Measurements from ENCODE around the gene RHCE.
"Not testable (repeated sequence)": the region's sequence is repeated elsewhere in the genome, so short reads cannot be mapped to it uniquely, and the experiment has no call there.

Gene RHCE

GRCh38 chr1:25371757-25372156, 48.9 kb downstream of the RHCE start:
- H3K9me3 ChIP-seq (ENCODE audit: control insufficient read depth, low read length); H3K27me3 ChIP-seq (ENCODE audit: control insufficient read depth, insufficient read depth, low read length, poor library complexity, severe bottlenecking); H3K4me3 ChIP-seq (ENCODE audit: insufficient read depth, low read depth, low read length); H3K27ac ChIP-seq (ENCODE audit: insufficient read depth, low read depth, low read length, poor library complexity, severe bottlenecking); H3K36me3 ChIP-seq (ENCODE audit: control insufficient read depth, insufficient read depth, low read length); H3K4me1 ChIP-seq (ENCODE audit: control insufficient read depth, insufficient read depth, low read length): not testable (repeated sequence)
- 90 to 94% methylated on average over 7 of the region's 7 CpGs for WGBS, 2 experiments

- not testable (repeated sequence) for H3K27me3 ChIP-seq (ENCODE audit: control insufficient read depth, insufficient read depth, low read length, poor library complexity, severe bottlenecking); H3K9me3 ChIP-seq (ENCODE audit: control insufficient read depth, low read length); H3K4me3 ChIP-seq (ENCODE audit: insufficient read depth, low read depth, low read length); H3K36me3 ChIP-seq (ENCODE audit: control insufficient read depth, insufficient read depth, low read length); H3K4me1 ChIP-seq (ENCODE audit: control insufficient read depth, insufficient read depth, low read length); H3K27ac ChIP-seq (ENCODE audit: insufficient read depth, low read depth, low read length, poor library complexity, severe bottlenecking)
- WGBS, 2 experiments, result 93% methylated on average over 12 of the region's 12 CpGs
Observed at GRCh38 chr1:25369691-25370271, 50.8 kb downstream of the RHCE start.

GRCh38 chr1:25369241-25369640, 51.4 kb downstream of the RHCE start:
- 89% methylated on average over 4 of the region's 4 CpGs for WGBS, 2 experiments
- no peaks in the 10 kb centered on the region for H3K36me3 ChIP-seq (ENCODE audit: control insufficient read depth, insufficient read depth, low read length)
- H3K27me3 ChIP-seq (ENCODE audit: control insufficient read depth, insufficient read depth, low read length, poor library complexity, severe bottlenecking), result no peaks in the 10 kb centered on the region
- no peak overlapping the region for H3K4me3 ChIP-seq (ENCODE audit: insufficient read depth, low read depth, low read length)
- H3K27ac ChIP-seq (ENCODE audit: insufficient read depth, low read depth, low read length, poor library complexity, severe bottlenecking), result no peak overlapping the region
- H3K4me1 ChIP-seq (ENCODE audit: control insufficient read depth, insufficient read depth, low read length), result no peaks in the 10 kb centered on the region
- H3K9me3 ChIP-seq (ENCODE audit: control insufficient read depth, low read length), result no peaks in the 10 kb centered on the region

DNA sequence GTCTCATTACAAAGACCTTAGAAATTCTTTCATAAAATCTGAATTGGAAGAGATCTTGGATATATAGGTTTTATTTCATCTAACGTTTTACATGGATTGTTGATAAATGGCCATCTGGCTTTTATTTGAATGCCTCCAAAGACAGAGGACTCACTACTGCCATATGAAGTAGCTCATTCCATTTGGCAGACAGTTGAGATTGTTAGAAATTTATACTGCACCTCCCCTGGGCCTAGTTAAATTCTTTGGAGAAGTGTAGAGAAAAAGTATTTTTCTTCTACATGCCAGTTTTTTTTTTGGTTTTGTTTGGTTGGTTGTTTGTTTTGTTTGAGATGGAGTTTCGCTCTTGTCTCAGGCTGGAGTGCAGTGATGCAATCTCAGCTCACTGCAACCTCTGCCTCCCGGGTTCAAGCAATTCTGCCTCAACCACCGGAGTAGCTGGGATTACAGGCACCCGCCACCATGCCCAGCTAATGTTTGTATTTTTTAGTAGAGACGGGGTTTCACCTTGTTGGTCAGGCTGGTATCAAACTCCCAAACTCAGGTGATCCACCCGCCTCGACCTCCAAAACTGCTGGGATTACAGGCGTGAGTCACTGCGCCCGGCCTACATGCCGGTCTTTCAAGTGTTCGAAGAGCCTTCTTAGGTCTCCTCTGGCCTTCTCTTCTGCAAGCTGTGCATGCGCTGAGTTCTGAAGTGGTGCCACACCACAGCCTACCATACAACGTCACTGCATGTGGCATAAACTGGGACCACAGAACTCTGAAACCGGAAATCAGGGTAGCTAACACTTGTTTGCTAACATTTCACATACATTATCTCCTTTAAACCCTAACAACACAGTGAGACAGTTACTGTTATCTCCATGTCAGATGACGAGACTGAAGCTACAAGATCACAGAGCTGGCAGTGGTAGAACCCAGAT, 57.7 kb downstream of the RHCE start:
- no CpG with 5 or more reads among the region's 17 CpGs for WGBS, 2 experiments
- H3K36me3 ChIP-seq (ENCODE audit: control insufficient read depth, insufficient read depth, low read length); H3K4me3 ChIP-seq (ENCODE audit: insufficient read depth, low read depth, low read length): not testable (repeated sequence)

DNA sequence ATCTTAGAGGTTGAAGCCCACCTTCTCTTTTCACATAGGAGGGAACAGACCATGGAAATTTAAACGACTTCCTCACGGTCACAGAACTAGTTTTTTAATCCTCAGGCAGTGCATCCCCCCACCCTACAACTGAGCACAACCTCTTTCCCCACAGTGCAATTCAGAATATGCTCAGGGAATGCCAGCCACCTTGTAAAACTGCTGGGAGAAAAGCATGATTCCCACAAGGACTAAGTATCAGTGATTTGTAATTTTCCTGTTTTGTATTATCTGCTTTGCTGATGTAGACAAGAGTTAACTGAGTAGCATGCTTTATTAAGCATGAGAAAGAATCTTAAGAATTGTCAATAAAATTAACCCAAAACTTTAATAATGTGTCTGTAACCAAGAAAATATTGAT, 58.7 kb downstream of the RHCE start:
- Histone ChIP-seq H3K36me3 (ENCODE audit: control insufficient read depth, insufficient read depth, low read length) (peaks cover 5% of the 10 kb centered on the region), H3K4me3 (ENCODE audit: insufficient read depth, low read depth, low read length) (no peak overlapping the region), H3K27me3 (ENCODE audit: control insufficient read depth, insufficient read depth, low read length, poor library complexity, severe bottlenecking) (no peaks in the 10 kb centered on the region), H3K27ac (ENCODE audit: insufficient read depth, low read depth, low read length, poor library complexity, severe bottlenecking) (no peak overlapping the region), H3K9me3 (ENCODE audit: control insufficient read depth, low read length) (no peaks in the 10 kb centered on the region), H3K4me1 (ENCODE audit: control insufficient read depth, insufficient read depth, low read length) (no peaks in the 10 kb centered on the region)
- WGBS, 2 experiments, result 80 to 85% methylated on average over 2 of the region's 2 CpGs

More for the DNA sequence above, 57.7 kb downstream of the RHCE start:
- H3K4me1 ChIP-seq (ENCODE audit: control insufficient read depth, insufficient read depth, low read length); H3K9me3 ChIP-seq (ENCODE audit: control insufficient read depth, low read length); H3K27me3 ChIP-seq (ENCODE audit: control insufficient read depth, insufficient read depth, low read length, poor library complexity, severe bottlenecking); H3K27ac ChIP-seq (ENCODE audit: insufficient read depth, low read depth, low read length, poor library complexity, severe bottlenecking): not testable (repeated sequence)

GRCh38 chr1:25360596-25361581, 59.7 kb downstream of the RHCE start:
- 87% methylated on average over 5 to 6 of the region's 7 CpGs for WGBS, 2 experiments
- Histone ChIP-seq H3K4me3 (ENCODE audit: insufficient read depth, low read depth, low read length) (no peak overlapping the region), H3K27me3 (ENCODE audit: control insufficient read depth, insufficient read depth, low read length, poor library complexity, severe bottlenecking) (no peaks in the 10 kb centered on the region), H3K4me1 (ENCODE audit: control insufficient read depth, insufficient read depth, low read length) (no peaks in the 10 kb centered on the region), H3K27ac (ENCODE audit: insufficient read depth, low read depth, low read length, poor library complexity, severe bottlenecking) (no peak overlapping the region), H3K9me3 (ENCODE audit: control insufficient read depth, low read length) (no peaks in the 10 kb centered on the region), H3K36me3 (ENCODE audit: control insufficient read depth, insufficient read depth, low read length) (peaks cover 10% of the 10 kb centered on the region)

DNA sequence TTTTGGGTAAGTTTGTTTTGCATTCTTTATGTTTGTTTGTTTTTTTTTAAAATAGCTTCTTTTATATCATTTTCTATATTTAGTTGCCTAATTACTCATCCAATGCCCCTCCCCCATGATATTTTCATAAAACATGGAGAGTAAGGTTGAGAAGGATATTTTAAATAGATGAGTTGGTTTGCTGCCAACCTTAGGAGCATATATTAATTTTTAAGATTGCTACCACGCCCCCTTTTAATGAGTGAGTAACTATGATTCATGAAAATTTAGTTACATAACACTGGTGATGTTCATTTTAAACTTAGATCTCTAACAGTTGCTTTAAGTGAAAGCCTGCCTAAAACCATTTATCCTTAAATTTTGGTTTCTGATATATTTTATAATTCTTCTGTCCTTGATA, 63.8 kb downstream of the RHCE start:
- 100% methylated on average over 1 of the region's 1 CpG for WGBS, 2 experiments
- Histone ChIP-seq H3K9me3 (ENCODE audit: control insufficient read depth, low read length) (no peaks in the 10 kb centered on the region), H3K36me3 (ENCODE audit: control insufficient read depth, insufficient read depth, low read length) (peaks cover 14% of the 10 kb centered on the region), H3K27ac (ENCODE audit: insufficient read depth, low read depth, low read length, poor library complexity, severe bottlenecking) (no peak overlapping the region), H3K4me3 (ENCODE audit: insufficient read depth, low read depth, low read length) (no peak overlapping the region), H3K4me1 (ENCODE audit: control insufficient read depth, insufficient read depth, low read length) (no peaks in the 10 kb centered on the region), H3K27me3 (ENCODE audit: control insufficient read depth, insufficient read depth, low read length, poor library complexity, severe bottlenecking) (no peaks in the 10 kb centered on the region)

- H3K9me3 ChIP-seq (ENCODE audit: control insufficient read depth, low read length), result no peaks in the 10 kb centered on the region
- no peaks in the 10 kb centered on the region for H3K4me1 ChIP-seq (ENCODE audit: control insufficient read depth, insufficient read depth, low read length)
- H3K4me3 ChIP-seq (ENCODE audit: insufficient read depth, low read depth, low read length), result no peak overlapping the region
- no peak overlapping the region for H3K27ac ChIP-seq (ENCODE audit: insufficient read depth, low read depth, low read length, poor library complexity, severe bottlenecking)
- H3K36me3 ChIP-seq (ENCODE audit: control insufficient read depth, insufficient read depth, low read length), result peaks cover 11% of the 10 kb centered on the region
- H3K27me3 ChIP-seq (ENCODE audit: control insufficient read depth, insufficient read depth, low read length, poor library complexity, severe bottlenecking), result no peaks in the 10 kb centered on the region
Observed at GRCh38 chr1:25356441-25356840, 64.2 kb downstream of the RHCE start.

DNA sequence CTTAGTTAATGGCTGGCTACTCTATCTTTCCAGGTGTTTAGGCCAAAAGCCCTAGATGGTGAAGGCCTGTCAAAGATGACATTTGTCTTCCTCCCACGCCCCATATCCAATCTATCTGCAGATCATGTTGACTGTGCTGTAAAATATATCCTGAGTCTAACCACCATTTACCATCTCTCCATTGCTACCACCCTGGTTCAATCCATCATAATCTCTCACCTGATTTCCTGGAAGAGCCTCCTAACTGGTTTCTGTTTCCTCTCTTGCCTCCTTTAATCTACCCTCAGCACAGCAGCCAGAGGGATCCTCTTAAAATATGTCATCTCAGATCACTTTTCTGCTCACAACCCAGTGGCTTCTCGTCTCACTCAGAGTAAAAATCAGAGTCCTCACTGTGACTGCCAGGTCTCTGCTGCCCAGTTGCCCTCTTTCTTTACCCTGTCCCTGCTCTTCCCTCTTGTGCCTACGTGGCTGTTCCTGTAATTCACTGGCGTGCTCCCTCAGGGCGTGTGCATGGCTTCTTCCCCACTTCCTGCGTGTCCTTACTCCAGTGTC, 64.7 kb downstream of the RHCE start:
- Histone ChIP-seq H3K4me3 (ENCODE audit: insufficient read depth, low read depth, low read length) (no peak overlapping the region), H3K4me1 (ENCODE audit: control insufficient read depth, insufficient read depth, low read length) (no peaks in the 10 kb centered on the region), H3K9me3 (ENCODE audit: control insufficient read depth, low read length) (no peaks in the 10 kb centered on the region), H3K27ac (ENCODE audit: insufficient read depth, low read depth, low read length, poor library complexity, severe bottlenecking) (no peak overlapping the region), H3K36me3 (ENCODE audit: control insufficient read depth, insufficient read depth, low read length) (peaks cover 11% of the 10 kb centered on the region), H3K27me3 (ENCODE audit: control insufficient read depth, insufficient read depth, low read length, poor library complexity, severe bottlenecking) (no peaks in the 10 kb centered on the region)
- WGBS, 2 experiments, result 92 to 95% methylated on average over 6 of the region's 6 CpGs
